ENCODE data around the gene POC1A. TPM values are rescaled to one million over a fixed set of nuclear protein-coding genes. Genes with fewer than 3 reads are reported as not detected.

Gene POC1A
- total and polyA plus RNA-seq, 2 donors (not counting 3 experiments of a cell fraction or from before 2014, with no cell fraction given) = 14.8 to 19.4 TPM

DNA sequence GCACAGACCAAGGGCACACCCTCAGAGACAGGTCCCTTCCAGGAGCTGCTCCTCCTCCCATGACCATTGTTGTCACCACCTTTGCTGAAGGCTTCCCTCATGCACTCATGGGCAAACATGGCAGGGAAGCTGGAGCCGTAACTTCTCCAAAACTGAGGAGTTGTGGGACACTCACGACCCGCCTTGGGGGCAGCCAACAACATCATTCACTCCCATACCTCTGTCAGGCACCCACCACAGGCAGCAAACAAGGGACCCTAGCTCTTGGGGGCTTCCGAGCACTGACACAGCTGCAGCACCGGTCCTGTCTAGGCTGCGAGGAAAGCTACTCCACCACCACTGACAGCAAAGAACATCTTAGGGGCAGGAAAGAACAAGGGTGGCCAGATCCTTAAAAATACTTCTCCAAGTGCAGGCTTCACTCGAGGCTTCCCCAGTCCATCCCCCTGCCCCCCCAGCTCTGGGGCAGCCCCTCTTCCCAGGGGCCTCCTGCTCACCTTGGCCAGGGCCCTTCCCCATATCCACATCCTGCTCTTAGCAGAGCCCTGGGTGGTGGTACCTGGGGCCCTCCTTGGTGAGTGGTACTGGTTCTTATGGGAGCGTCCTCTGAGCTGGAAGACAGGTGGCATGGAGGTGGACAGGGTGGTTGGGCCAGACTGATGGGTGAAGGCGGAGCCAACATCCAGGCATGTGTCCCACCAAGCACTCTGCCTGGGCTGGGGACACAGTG is 69.8 kb downstream of the POC1A start:
- no peak overlapping the region for H2AFZ ChIP-seq (ENCODE audit: low read depth, low read length)
- H3K27ac ChIP-seq (ENCODE audit: insufficient read depth, low read depth, low read length) = no peak overlapping the region
- TF ChIP-seq GATA2 (IDR thresholded peaks at IDR 0.05; ENCODE audit: insufficient read depth, insufficient read length, low read depth, low read length) (no peak), JUN (IDR thresholded peaks at IDR 0.05; ENCODE audit: borderline replicate concordance, insufficient read depth, insufficient read length, low read depth) (no peak), POLR2AphosphoS5 (IDR thresholded peaks at IDR 0.05; ENCODE audit: insufficient read depth, low read depth, low read length) (no peak), FOS (IDR thresholded peaks at IDR 0.05; ENCODE audit: borderline replicate concordance, insufficient read depth, low read length) (no peak), MYC (IDR thresholded peaks at IDR 0.05; ENCODE audit: low read depth, low read length) (no peak)
- no peak overlapping the region for H3K4me2 ChIP-seq (ENCODE audit: insufficient read depth, low read length)
- no TSS peak for BruUV-seq (replicated peaks)
- H3K9ac ChIP-seq (replicated peaks; ENCODE audit: extremely low read depth, insufficient read depth, low read length) = no peak overlapping the region
- no peaks in the 10 kb centered on the region for H4K20me1 ChIP-seq (replicated peaks; ENCODE audit: control insufficient read depth, extremely low read depth, insufficient read depth, low read length)
- FAIRE-seq (no peak), DNase-seq (ENCODE audit: low read depth, low spot score) (no peak)
- H3K4me1 ChIP-seq (ENCODE audit: control insufficient read depth, extremely low read depth, insufficient read depth, low read length) = peaks cover 30% of the 10 kb centered on the region
- H3K27me3 ChIP-seq (ENCODE audit: control insufficient read depth in 2 of 2, insufficient read depth in 2 of 2, low read length in 2 of 2) = no peaks in the 10 kb centered on the region
- no peaks in the 10 kb centered on the region for H3K9me3 ChIP-seq (replicated peaks; ENCODE audit: control insufficient read depth, insufficient read depth, low read length)
- no peaks in the 10 kb centered on the region for H3K9me1 ChIP-seq (replicated peaks; ENCODE audit: control insufficient read depth, extremely low read depth, insufficient read depth, low read length)
- intact Hi-C loops (cut with micrococcal nuclease) (no loop called here), dilution Hi-C loops (cut with MboI; ENCODE audit: extremely low pct_ligation_motif_present, low sequenced_read_pairs) (no loop called here)
- POLR2A ChIA-PET = no interaction called here
- H3K4me3 ChIP-seq (replicated peaks in 1 of 3; ENCODE audit: insufficient read depth in 1 of 3, low read depth in 1 of 3, low read length in 3 of 3) = no peak overlapping the region
- H3K79me2 ChIP-seq (ENCODE audit: control insufficient read depth, insufficient read depth, low read length) = no peaks in the 10 kb centered on the region
- H3K36me3 ChIP-seq (ENCODE audit: control insufficient read depth in 2 of 2, extremely low read depth in 1 of 2, insufficient read depth in 2 of 2, low read length in 2 of 2) = no peaks in the 10 kb centered on the region
- CTCF ChIA-PET = interaction anchor here (0.7 to 3.4 kb wide), 5 partner anchors 9 to 38 kb away, joined by 3 to 19 read pairs (median 3); no protein-coding TSS in a partner anchor

DNA sequence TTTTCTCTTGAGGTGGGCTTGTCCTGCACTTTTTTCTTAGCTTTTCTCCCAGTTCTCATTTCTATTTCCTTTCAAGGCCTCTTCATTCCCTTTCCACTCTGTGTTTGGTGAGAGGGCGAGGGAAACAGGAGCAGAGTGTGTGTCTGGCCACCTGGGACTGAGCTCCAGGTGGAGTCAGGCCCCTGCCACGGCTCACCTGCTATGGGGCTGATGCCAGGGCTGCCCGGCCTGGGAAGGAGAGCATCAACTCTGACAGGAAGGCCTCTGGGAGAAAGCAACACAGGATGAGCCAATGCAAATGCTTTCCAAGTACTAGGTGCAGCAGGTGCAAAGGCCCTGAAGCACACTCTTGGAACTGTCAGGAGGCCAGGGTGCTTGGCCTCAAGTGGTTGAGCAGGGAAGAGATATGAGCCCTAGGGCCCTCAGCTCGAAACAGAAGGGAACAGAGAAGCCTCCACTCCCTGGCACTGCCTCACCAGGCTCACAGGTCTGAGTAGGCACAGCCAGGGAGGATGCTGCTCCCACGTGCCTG is 70.6 kb downstream of the POC1A start:
- TF ChIP-seq POLR2AphosphoS5 (IDR thresholded peaks at IDR 0.05; ENCODE audit: insufficient read depth, low read depth, low read length) (no peak), MYC (IDR thresholded peaks at IDR 0.05; ENCODE audit: low read depth, low read length) (no peak), JUN (IDR thresholded peaks at IDR 0.05; ENCODE audit: borderline replicate concordance, insufficient read depth, insufficient read length, low read depth) (no peak), MAX (IDR thresholded peaks at IDR 0.05; ENCODE audit: insufficient read depth, insufficient read length) (no peak), FOS (IDR thresholded peaks at IDR 0.05; ENCODE audit: borderline replicate concordance, insufficient read depth, low read length) (no peak), EZH2 (IDR thresholded peaks at IDR 0.05; ENCODE audit: borderline replicate concordance, low read depth, low read length, severe bottlenecking) (no peak), POLR2A (IDR thresholded peaks at IDR 0.05; ENCODE audit: low read depth, low read length) (no peak), GATA2 (IDR thresholded peaks at IDR 0.05; ENCODE audit: insufficient read depth, insufficient read length, low read depth, low read length) (no peak)
- TF ChIP-seq, protein P1, sequence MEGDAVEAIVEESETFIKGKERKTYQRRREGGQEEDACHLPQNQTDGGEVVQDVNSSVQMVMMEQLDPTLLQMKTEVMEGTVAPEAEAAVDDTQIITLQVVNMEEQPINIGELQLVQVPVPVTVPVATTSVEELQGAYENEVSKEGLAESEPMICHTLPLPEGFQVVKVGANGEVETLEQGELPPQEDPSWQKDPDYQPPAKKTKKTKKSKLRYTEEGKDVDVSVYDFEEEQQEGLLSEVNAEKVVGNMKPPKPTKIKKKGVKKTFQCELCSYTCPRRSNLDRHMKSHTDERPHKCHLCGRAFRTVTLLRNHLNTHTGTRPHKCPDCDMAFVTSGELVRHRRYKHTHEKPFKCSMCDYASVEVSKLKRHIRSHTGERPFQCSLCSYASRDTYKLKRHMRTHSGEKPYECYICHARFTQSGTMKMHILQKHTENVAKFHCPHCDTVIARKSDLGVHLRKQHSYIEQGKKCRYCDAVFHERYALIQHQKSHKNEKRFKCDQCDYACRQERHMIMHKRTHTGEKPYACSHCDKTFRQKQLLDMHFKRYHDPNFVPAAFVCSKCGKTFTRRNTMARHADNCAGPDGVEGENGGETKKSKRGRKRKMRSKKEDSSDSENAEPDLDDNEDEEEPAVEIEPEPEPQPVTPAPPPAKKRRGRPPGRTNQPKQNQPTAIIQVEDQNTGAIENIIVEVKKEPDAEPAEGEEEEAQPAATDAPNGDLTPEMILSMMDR (IDR thresholded peaks at IDR 0.05; ENCODE audit: extremely low read depth in 1 of 2, insufficient read depth in 1 of 2, low read depth in 1 of 2, low read length in 2 of 2) = no peak
- no peaks in the 10 kb centered on the region for H3K36me3 ChIP-seq (ENCODE audit: control insufficient read depth in 2 of 2, extremely low read depth in 1 of 2, insufficient read depth in 2 of 2, low read length in 2 of 2)
- no TSS peak for BruUV-seq (replicated peaks)
- no peak overlapping the region for H3K4me2 ChIP-seq (ENCODE audit: insufficient read depth, low read length)
- no peaks in the 10 kb centered on the region for H3K27me3 ChIP-seq (ENCODE audit: control insufficient read depth in 2 of 2, insufficient read depth in 2 of 2, low read length in 2 of 2)
- H3K27ac ChIP-seq (ENCODE audit: insufficient read depth, low read depth, low read length) = no peak overlapping the region
- CTCF ChIA-PET = interaction anchor here (0.7 kb wide), 1 partner anchor 10 kb away, joined by 4 read pairs; no protein-coding TSS in a partner anchor
- dilution Hi-C loops (cut with MboI; ENCODE audit: extremely low pct_ligation_motif_present, low sequenced_read_pairs) = no loop called here
- no peak overlapping the region for H2AFZ ChIP-seq (ENCODE audit: low read depth, low read length)
- no peaks in the 10 kb centered on the region for H3K9me3 ChIP-seq (replicated peaks; ENCODE audit: control insufficient read depth, insufficient read depth, low read length)
- intact Hi-C loops (cut with micrococcal nuclease) = no loop called here
- POLR2A ChIA-PET = no interaction called here
- no peaks in the 10 kb centered on the region for H4K20me1 ChIP-seq (replicated peaks; ENCODE audit: control insufficient read depth, extremely low read depth, insufficient read depth, low read length)
- no peak for FAIRE-seq
- DNase-seq (ENCODE audit: low read depth, low spot score) = no peak
- no peak overlapping the region for H3K4me3 ChIP-seq (replicated peaks in 1 of 3; ENCODE audit: insufficient read depth in 1 of 3, low read depth in 1 of 3, low read length in 3 of 3)
- no peak overlapping the region for H3K9ac ChIP-seq (replicated peaks; ENCODE audit: extremely low read depth, insufficient read depth, low read length)
- no peaks in the 10 kb centered on the region for H3K9me1 ChIP-seq (replicated peaks; ENCODE audit: control insufficient read depth, extremely low read depth, insufficient read depth, low read length)
- peaks cover 22% of the 10 kb centered on the region for H3K4me1 ChIP-seq (ENCODE audit: control insufficient read depth, extremely low read depth, insufficient read depth, low read length)
- no peaks in the 10 kb centered on the region for H3K79me2 ChIP-seq (ENCODE audit: control insufficient read depth, insufficient read depth, low read length)

Data from endothelial cell of umbilical vein (primary cell).